ENCODE measurements around the gene HNRNPM.

- TF ChIP-seq POLR2A (IDR thresholded peaks at IDR 0.05; ENCODE audit: low read length) (no peak), GATA1 (IDR thresholded peaks at IDR 0.05; ENCODE audit: low read depth, low read length) (no peak)
Observed at GRCh38 chr19:8482696-8483095, 37.9 kb downstream of the HNRNPM start.

Data from erythroblast (primary cell).